Loucy (cell line): ENCODE measurements around the gene AAMDC.
"Not testable (repeated sequence)": the region's sequence is repeated elsewhere in the genome, so short reads cannot be mapped to it uniquely, and the experiment has no call there.

ENCODE experiments used
- H2AFZ ChIP-seq: fragments of 200-600 bp; sonication (generic); 2 replicates; pipeline ENCODE4 v1.6.0; 2016; ENCODE audit warnings: antibody characterized with exemption, mild to moderate bottlenecking, low read length, moderate library complexity
- H3F3A ChIP-seq: fragments of 200-600 bp; 2 replicates; pipeline ENCODE4 v1.6.0; 2016; ENCODE audit warnings: antibody characterized with exemption, low read depth, mild to moderate bottlenecking
- H3K27me3 ChIP-seq: fragments of 200-600 bp; sonication (generic); 2 replicates; pipeline ENCODE4 v1.6.1; 2014; ENCODE audit warnings: low read length, mild to moderate bottlenecking; ENCODE audit not compliant: insufficient read depth, poor library complexity, severe bottlenecking
- H3K36me3 ChIP-seq: fragments of 200-600 bp; sonication (generic); 2 replicates; pipeline ENCODE4 v1.6.1; 2016; ENCODE audit warnings: low read length; ENCODE audit not compliant: insufficient read depth
- H3K4me1 ChIP-seq: fragments of 200-600 bp; sonication (generic); 2 replicates; pipeline ENCODE4 v1.5.1; 2014; ENCODE audit warnings: low read length, mild to moderate bottlenecking; ENCODE audit not compliant: insufficient read depth, poor library complexity, severe bottlenecking
- H3K4me2 ChIP-seq: fragments of 200-600 bp; sonication (generic); 2 replicates; pipeline ENCODE4 v1.6.0; 2014; ENCODE audit warnings: antibody characterized with exemption, low read length, low read depth, mild to moderate bottlenecking; ENCODE audit not compliant: poor library complexity, severe bottlenecking
- H3K4me3 ChIP-seq: fragments of 200-600 bp; sonication (generic); 2 replicates; pipeline ENCODE4 v1.5.1; 2014; ENCODE audit warnings: low read length, mild to moderate bottlenecking, mixed read lengths; ENCODE audit not compliant: poor library complexity, severe bottlenecking
- H3K79me2 ChIP-seq: fragments of 200-600 bp; sonication (generic); 2 replicates; pipeline ENCODE4 v1.6.1; 2014; ENCODE audit warnings: low read length; ENCODE audit not compliant: insufficient read depth
- H3K9ac ChIP-seq: fragments of 200-600 bp; sonication (generic); 2 replicates; pipeline ENCODE4 v1.6.0; 2014; ENCODE audit warnings: mild to moderate bottlenecking, low read depth, low read length, moderate library complexity; ENCODE audit not compliant: poor library complexity, severe bottlenecking
- H3K9me2 ChIP-seq: fragments of 200-600 bp; sonication (generic); replicated peaks from 2 replicates; pipeline ENCODE4 v1.6.1; 2016; ENCODE audit warnings: low read depth, low read length, mixed read lengths
- H3K9me3 ChIP-seq: fragments of 200-600 bp; sonication (generic); 2 replicates; pipeline ENCODE4 v1.6.1; 2014; ENCODE audit warnings: mild to moderate bottlenecking, antibody characterized with exemption, low read length, low read depth; ENCODE audit not compliant: insufficient read depth
- H4K20me1 ChIP-seq: fragments of 200-600 bp; sonication (generic); 2 replicates; pipeline ENCODE4 v1.6.0; 2014; ENCODE audit warnings: antibody characterized with exemption, low read length, mild to moderate bottlenecking; ENCODE audit not compliant: insufficient read depth, poor library complexity, severe bottlenecking
- CTCF ChIP-seq: fragments of 200-600 bp; sonication (generic); conservative IDR thresholded peaks from 2 replicates; pipeline ENCODE4 v1.5.1; 2014; ENCODE audit warnings: mild to moderate bottlenecking, antibody characterized with exemption, low read length
- EZH2phosphoT487 ChIP-seq: fragments of 200-600 bp; IDR thresholded peaks from 2 replicates; pipeline ENCODE4 v1.6.1; 2018; ENCODE audit warnings: antibody characterized with exemption, mild to moderate bottlenecking, moderate library complexity, borderline replicate concordance

Gene AAMDC

GRCh38 chr11:77821349-77821851 is 456 bp downstream of the AAMDC start:
- Histone ChIP-seq H3K27me3 (peaks cover 7% of the 10 kb centered on the region), H4K20me1 (peaks cover 37% of the 10 kb centered on the region), H3K4me3 (peak overlapping the region; percentile 99), H2AFZ (peak overlapping the region; percentile 84), H3K36me3 (no peaks in the 10 kb centered on the region), H3K9me2 (no peaks in the 10 kb centered on the region), H3K9me3 (no peaks in the 10 kb centered on the region), H3K9ac (peak overlapping the region; percentile 91), H3K79me2 (peaks cover 50% of the 10 kb centered on the region), H3K4me1 (peaks cover 24% of the 10 kb centered on the region), H3K4me2 (peak overlapping the region; percentile 90), H3F3A (no peaks in the 10 kb centered on the region)
- no peak for TF ChIP-seq EZH2phosphoT487
- no peak for TF ChIP-seq CTCF

GRCh38 chr11:77822126-77822525 is 1.2 kb downstream of the AAMDC start:
- H3K9ac ChIP-seq, H3F3A ChIP-seq, H3K9me3 ChIP-seq, H2AFZ ChIP-seq, H3K27me3 ChIP-seq, H3K36me3 ChIP-seq, H3K9me2 ChIP-seq: not testable (repeated sequence)
- peaks cover 30% of the 10 kb centered on the region for H4K20me1 ChIP-seq
- H3K79me2 ChIP-seq = peaks cover 43% of the 10 kb centered on the region
- H3K4me1 ChIP-seq = peaks cover 18% of the 10 kb centered on the region
- H3K4me2 ChIP-seq = peak overlapping the region; percentile 90
- peak overlapping the region; percentile 99 for H3K4me3 ChIP-seq

- no peaks in the 10 kb centered on the region for H3F3A ChIP-seq
- no peaks in the 10 kb centered on the region for H3K9me3 ChIP-seq
- H3K9ac ChIP-seq = peak overlapping the region; percentile 36
- H3K4me3 ChIP-seq = no peak overlapping the region
- no peak overlapping the region for H2AFZ ChIP-seq
- peaks cover 13% of the 10 kb centered on the region for H4K20me1 ChIP-seq
- H3K4me2 ChIP-seq = no peak overlapping the region
- no peaks in the 10 kb centered on the region for H3K9me2 ChIP-seq
- peaks cover 26% of the 10 kb centered on the region for H3K79me2 ChIP-seq
- peaks cover 7% of the 10 kb centered on the region for H3K27me3 ChIP-seq
- peaks cover 4% of the 10 kb centered on the region for H3K4me1 ChIP-seq
- no peaks in the 10 kb centered on the region for H3K36me3 ChIP-seq
- TF ChIP-seq CTCF (no peak), EZH2phosphoT487 (no peak)
Observed at GRCh38 chr11:77823775-77824174, 2.8 kb downstream of the AAMDC start.

GRCh38 chr11:77828926-77829325 is 8.0 kb downstream of the AAMDC start:
- Histone ChIP-seq H3K9me2 (no peaks in the 10 kb centered on the region), H3K9me3 (no peaks in the 10 kb centered on the region), H2AFZ (no peak overlapping the region), H3K4me3 (no peak overlapping the region), H3K27me3 (no peaks in the 10 kb centered on the region), H3K9ac (no peak overlapping the region), H3K4me1 (no peaks in the 10 kb centered on the region), H3K36me3 (no peaks in the 10 kb centered on the region), H3K4me2 (no peak overlapping the region), H3F3A (no peaks in the 10 kb centered on the region), H4K20me1 (no peaks in the 10 kb centered on the region), H3K79me2 (no peaks in the 10 kb centered on the region)
- TF ChIP-seq CTCF (no peak), EZH2phosphoT487 (no peak)
